Pons (tissue), 1 donor: ENCODE measurements around the gene EIF4E1B.

Experiments used
- DNase-seq: peaks from one replicate; pipeline ENCODE4 v3.0.0-alpha.2; 2016; ENCODE audit warnings: low spot score

EIF4E1B gene

GRCh38 chr5:176664479-176664878 lies 34.0 kb downstream of the EIF4E1B start:
- DNase-seq: no peak

GRCh38 chr5:176664886-176665285 lies 34.4 kb downstream of the EIF4E1B start:
- DNase-seq: no peak

DNA sequence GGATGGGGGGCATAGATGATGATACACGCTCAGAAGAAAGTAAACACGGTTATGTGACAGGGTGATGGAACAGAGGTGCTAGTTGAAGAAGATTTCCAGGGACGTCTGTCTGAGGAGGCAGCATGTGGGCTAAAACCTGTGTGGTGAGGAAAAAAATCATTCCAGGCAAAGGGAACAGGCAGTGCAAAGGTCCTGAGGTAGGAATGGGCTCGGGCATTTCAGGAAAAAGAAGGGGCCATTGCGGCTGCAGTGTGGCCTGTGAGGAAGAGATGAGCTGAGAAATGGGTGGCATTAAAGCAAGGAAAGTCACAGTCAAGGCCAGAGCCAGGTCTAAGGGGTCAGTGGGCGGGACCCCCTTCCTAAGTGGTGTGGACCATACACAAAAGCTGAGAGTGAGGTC lies 35.0 kb downstream of the EIF4E1B start:
- DNase-seq: no peak

DNA sequence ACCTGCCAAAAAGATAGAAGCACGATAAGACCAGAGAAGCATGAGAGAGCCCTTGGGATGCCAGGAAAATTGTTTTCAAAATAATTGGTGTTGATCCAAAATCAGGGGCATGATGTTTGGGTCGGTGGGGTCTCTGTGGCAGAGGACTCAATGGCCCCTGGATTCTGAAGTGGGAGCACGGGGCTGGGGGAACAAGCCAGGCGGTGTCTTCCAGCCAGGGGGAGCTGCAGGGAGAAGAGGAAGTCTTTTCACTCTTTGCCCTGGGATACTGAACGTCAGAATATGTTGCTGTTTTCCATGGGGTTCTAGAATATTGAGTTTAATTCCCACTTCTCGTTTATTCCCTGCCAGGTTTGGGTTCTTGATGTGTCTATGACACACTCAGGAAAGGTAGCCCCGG lies 37.2 kb downstream of the EIF4E1B start:
- no peak for DNase-seq

DNA sequence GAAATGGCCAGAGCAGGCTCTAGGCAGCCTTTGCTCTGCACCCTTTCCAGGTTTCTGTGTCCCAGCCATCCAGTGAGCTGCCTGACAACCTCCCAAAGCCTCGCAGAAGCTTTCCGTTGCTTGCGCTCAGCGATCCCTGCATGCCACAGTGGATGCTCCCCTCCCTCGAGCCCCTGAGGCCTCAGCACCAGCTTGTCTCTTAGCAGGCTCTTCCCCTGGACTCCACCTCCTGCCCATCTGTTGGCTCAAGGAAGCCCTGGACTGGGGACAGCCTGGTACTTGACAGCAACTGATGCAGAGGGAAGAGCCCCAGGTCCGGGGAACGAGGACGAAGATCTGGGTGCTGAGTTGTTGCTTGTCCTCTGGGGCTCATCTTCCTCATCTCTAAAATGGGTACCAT lies 40.0 kb downstream of the EIF4E1B start:
- no peak for DNase-seq

DNA sequence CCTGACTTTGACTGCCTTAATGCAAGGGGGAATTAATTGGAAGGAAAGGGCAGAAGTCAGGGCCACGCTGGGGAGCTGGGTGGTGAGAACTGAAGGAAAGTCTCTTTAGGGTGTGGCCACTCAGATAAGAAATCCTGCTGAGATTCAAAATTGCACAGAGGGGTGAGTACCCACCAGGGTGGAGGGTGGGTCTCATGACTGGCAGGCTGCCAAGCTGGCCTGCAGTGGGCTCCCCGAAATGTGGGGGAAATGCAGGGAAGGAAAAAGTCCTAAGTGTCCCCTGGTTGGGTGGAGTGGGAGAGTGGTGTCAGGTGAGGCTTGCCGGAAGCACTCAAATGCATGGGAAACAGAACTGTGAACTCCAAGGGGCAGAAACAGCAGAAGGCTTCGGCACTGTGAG lies 40.9 kb downstream of the EIF4E1B start:
- DNase-seq: no peak

- no peak for DNase-seq
Observed at GRCh38 chr5:176671890-176672747, 41.6 kb downstream of the EIF4E1B start.

DNA sequence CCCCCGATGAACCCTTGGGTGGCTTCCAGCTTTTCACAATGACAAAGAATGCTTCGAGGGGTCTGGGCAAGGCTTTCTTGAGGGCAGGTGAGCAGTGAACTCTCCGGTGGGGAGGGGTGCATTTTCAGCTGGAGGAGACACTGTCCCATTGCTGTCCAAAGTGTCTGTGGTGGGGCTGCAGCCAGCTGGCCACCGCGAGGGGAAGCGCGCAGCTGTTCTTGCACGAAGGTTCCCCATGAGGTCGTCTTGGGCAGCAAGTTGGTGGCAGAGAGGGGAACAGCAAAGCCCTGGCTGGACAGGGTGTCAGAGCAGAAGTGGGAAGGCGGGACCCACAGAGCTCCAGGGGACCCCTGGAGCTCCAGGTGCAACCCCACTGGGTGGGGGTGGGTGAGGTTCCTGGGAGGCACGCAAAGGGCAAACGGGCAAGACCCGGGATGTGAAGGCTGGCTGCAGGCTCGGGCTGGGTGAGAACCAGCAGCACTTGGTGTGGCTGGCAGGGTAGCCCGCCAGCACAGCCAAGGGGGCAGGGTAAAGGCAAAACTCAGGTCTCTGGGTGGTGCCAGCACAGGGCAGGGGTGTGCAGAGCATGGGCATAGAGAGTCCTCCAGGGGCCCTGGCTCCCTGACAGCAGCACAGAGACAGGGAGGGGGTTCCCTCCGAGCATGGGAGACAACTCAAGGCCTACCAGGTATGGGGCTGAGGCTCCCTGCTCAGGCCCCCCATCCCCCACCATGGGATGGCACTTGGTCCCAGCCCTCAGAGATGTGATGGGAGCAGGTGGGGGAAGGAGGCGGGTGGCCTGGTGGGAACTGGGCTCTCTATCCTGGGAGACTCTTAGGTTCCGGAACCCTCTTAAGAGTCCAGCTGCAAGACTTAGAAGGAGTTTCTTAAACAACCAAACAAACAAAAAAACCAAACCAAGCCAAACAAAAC lies 43.4 kb downstream of the EIF4E1B start:
- DNase-seq: no peak

DNA sequence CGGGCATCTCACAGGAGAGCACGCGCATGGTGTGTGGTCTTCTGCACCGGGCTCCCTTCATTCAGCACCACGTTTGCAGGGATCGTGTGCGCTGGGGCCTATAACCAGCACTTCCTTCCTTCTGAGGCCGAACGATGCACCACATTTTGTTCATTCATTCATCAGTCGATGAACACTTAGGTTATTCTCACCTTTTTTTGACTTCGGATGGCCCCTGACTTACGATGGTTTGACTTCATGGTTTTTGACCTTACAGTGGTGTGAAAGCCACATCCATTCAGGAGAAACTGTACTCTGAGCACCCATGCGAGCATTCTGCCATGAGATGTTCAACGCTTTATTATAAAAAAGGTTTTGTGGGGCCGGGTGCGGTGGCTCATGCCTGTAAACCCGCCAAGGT lies 44.3 kb downstream of the EIF4E1B start:
- DNase-seq: no peak

DNA sequence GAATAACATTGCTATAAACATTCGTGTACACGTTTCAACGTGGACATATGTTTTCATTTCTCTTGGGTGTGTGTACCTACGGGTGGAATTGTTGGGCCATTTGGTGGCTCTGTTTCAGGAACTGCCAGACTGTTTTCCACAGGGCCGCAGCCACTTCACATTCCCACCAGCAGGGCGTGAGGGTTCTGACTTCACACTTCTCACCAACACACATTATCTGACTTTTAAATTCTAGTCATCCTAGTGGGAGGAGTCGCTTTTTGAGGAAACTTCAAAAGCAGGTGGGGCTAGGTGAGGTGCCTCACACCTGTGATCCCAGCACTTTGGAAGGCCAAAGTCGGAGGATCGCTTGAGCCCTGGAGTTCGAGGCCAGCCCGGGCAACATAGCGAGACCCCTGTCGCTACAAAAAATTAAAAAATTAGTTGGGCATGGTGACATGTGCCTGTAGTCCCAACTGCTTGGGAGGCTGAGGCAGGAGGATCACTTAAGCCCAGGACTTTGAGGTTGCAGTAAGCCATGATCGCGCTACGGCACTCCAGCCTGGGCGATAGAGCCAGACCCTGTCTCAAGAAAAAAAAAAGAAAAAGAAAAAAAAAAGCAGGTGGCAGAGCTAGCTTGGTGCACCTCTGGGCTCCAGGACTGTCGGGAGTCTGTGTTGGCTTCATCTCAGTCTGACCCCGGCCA lies 45.3 kb downstream of the EIF4E1B start:
- DNase-seq: no peak

DNA sequence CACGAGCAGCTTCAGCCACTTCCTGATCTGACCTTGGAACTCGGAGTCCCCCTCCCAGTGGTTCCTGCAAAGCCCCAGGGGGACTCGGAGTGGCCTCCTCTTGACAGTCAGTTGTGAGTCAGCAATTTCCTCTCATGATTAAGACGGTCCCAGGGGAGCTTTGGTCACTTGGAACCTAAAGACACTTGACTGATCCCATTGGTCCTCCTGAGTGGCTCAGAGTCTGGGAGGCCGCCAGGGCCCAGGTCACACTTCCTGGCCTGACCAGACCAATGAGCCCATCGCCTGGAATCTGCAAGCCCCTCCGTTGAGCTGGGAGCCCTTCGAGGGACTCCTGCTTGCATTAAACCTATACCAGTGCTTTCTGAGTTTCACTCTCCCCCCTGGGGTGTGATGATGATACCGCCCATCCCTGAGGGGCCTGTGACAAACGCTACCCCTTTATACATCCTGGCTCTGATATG lies 45.9 kb downstream of the EIF4E1B start:
- no peak for DNase-seq

DNA sequence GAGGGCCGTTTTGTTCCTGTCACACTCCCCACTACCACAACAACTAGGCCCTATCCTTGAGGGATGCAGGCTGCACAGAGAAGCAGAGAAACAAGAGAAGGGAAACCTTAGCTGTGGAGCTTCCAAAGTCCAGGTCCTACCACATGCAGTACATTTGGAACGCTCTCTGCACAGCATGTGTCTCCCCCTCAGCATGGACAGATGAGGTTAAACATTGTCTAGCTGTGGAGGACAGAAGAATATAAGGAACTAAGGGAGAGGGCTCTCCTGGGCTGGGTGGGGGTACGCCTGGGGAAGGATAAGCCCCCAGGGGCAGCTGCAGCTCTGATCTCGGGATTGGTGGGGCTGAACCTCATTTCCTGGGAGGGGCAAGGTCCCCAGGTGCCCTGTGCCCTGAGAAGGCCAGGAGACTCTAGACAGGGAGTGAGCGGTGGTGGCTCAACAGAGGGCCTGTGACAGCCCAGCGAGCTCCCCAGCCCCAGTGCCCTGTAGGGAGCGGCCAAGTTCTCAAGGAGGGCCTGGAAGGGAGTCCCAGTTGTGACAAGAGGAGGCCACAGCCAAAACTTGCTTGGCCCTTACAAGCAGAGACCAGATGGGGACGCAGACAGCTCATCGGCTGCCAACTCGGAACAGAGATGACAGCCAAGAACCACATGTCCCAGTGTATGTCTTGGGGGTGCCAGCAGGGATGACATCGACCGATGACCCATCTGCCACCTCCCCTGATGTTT lies 46.9 kb downstream of the EIF4E1B start:
- DNase-seq: no peak

DNA sequence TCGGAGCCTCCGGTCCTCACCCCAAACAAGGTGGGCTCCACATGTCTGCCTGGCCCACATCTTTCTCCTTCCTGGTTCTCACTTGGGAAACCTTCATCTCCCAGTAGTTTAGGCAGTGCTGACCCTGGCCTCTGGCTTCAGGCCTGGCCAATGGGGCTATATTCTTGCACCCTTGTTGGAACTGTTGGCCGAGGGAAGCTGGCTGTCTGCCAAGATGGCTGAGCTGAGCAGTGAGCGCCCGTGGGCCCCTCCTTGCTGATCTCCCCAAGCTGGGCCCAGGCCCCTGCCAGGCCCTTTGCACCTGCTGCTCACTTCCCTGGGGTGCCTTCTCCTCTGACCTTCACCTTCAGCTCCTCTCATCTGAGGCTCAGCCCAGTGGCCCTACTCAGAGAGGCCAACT lies 48.1 kb downstream of the EIF4E1B start:
- no peak for DNase-seq

DNA sequence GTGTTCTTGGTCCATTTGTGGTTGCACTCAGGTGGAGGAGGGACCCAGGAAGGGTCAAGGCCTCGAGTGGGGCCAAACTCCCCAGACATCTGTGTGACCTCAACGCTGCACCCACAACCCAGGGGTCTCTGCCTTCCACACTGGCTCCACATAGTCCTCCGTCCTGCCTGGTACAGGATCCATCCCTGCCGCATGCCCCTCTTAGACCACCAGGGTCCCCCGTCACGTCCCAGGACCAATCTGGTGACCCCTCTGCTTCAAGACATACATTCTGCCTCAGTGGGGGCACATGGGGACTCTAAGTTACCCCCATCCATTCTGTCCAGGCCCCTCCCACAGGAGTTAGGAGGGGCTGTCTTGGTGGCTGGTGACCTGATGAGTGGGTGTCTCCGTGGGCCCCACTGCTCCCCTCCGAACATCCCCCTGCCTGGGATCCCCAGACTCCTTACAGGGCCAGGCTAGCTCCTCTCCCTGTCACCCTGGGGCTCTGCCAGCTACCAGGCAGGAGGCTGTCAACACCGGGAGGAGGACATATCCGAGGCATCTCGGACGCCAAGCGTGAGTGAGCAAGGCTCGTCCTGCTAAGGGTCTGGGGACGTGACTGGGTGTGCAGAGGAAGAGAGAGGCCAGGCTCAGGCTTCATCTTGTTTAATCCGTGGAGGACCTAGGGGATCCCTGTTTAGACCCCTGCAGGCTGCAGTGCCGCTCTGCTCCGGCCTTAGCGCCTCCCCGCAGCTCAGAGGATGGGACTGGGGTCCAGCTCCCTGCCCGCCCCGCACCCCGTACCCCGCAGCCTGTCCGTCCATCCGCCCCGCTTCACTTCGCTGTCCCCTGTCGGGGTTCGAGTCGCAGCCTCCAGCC lies 49.1 kb downstream of the EIF4E1B start:
- DNase-seq: no peak

GRCh38 chr5:176680226-176680563 lies 49.7 kb downstream of the EIF4E1B start:
- DNase-seq: no peak

DNA sequence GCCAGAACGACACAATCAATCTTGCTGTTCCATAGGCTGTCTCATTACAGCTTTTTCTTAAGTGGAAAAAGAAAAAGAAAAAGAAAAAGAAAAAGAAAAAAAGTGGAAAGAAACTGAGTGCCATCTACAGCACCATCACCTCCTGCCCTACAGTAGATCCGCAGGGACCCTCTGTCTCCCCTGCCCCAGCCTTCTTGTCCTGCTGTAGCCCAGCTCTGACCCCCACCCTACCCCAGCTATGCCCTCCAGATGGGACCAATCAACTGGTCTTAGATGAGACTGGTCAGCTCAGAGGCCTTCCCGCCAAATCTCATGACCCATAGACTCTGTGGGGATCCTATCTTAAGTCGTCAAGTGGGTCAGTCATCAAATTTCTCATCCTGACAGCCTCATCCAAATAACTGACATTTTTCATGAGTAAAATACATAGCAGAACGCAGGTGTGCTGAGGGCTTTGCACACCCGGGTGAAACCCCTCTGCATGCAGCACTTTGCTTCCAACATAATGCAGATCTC lies 51.6 kb downstream of the EIF4E1B start:
- DNase-seq: no peak

DNA sequence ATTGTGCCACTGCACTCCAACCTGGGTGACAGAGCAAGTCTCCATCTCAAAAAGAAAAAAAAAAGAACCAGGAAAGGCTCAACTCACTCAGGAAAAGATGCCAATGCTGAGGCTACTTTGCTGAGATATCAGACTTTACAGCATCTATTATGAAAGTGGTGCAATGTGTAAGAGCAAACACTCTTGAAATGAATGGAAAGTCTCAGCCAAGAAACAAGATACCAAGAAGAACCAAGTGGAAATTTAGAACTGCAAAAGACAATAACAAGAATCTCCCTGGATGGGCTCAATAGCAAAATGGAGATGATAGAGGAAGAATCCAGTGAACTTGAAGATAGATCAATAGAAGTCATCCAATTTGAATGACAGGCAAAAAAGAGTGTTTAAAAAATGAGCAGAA lies 54.5 kb downstream of the EIF4E1B start:
- DNase-seq: no peak

- no peak for DNase-seq
Observed at GRCh38 chr5:176687247-176687646, 56.8 kb downstream of the EIF4E1B start.

DNA sequence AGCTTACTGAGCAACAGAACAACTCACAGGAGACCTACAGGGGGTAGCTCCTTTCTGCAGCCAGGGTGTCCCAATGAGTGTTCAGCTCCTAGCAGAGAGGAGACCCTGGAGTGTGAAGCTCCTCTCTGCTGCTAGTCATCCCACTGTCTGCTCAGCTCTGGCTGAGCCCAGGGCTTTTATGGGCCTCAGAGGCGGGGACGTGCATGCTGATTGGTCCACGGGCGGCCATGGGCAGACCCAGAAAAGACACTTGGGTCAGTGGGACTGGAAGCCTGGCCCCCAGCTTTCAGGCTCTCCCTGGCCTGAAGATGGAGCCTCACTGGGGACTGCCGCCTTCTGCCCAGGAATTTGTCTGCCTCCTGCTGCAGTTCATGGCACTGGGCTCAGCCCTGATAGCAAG lies 57.4 kb downstream of the EIF4E1B start:
- no peak for DNase-seq

- DNase-seq: no peak
Observed at GRCh38 chr5:176690911-176691310, 60.4 kb downstream of the EIF4E1B start.

DNA sequence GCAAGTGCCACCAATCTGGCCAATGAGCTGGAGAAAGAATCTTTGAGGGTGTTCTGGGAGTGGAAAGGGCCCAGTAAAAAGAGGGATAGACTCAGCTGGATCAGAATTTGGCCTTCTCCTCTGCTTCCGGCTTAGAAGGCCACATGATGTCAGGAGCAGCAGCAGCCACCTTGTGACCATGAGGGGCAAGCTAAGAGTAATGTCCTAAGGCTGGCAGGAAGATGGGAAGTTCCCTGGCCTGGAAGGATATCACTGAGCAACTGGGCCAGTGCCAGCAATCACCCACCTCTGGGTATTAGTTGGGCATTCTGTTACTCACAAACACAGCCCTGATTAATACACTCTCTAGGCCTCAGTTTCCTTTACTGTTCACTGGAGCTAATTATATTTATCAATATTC lies 61.0 kb downstream of the EIF4E1B start:
- DNase-seq: no peak
